HepG2 (cell line): ENCODE results near the gene ARSB. TPM values are rescaled to one million over a fixed set of nuclear protein-coding genes. Genes with fewer than 3 reads are reported as not detected.
A peak's percentile ranks its signal among the peaks of the same experiment; 100 is the strongest.

ENCODE experiments used
- ARNTL ChIP-seq: sonication (generic); formaldehyde crosslinking; IDR thresholded peaks from 2 replicates; pipeline ENCODE4 v1.4.0; 2020; ENCODE audit warnings: mild to moderate bottlenecking, missing genetic modification reagents
- ATAD3A ChIP-seq: sonication (generic); formaldehyde crosslinking; IDR thresholded peaks from 2 replicates; pipeline ENCODE4 v1.4.0; 2020; ENCODE audit warnings: missing genetic modification reagents
- GPN1 ChIP-seq: sonication (generic); formaldehyde crosslinking; IDR thresholded peaks from 2 replicates; pipeline ENCODE4 v1.5.1; 2020; ENCODE audit warnings: missing genetic modification reagents, borderline replicate concordance
- PCBP1 ChIP-seq: fragments of 200-400 bp; formaldehyde crosslinking; IDR thresholded peaks from 2 replicates; pipeline ENCODE4 v1.6.1; 2017; ENCODE audit warnings: mild to moderate bottlenecking, low read depth, low read length, borderline replicate concordance
- RXRB ChIP-seq: IDR thresholded peaks from 2 replicates; pipeline ENCODE4 v1.6.1; 2016; ENCODE audit warnings: borderline replicate concordance, missing genetic modification reagents, missing compliant biosample characterization
- SAP130 ChIP-seq: IDR thresholded peaks from 2 replicates; pipeline ENCODE4 v1.6.1; 2016; ENCODE audit warnings: low read depth
- SPEN ChIP-seq: sonication (generic); formaldehyde crosslinking; IDR thresholded peaks from 2 replicates; pipeline ENCODE4 v1.5.1; 2020; ENCODE audit warnings: low read depth, mild to moderate bottlenecking, missing genetic modification reagents
- TBP ChIP-seq: sonication (generic); formaldehyde crosslinking; IDR thresholded peaks from 2 replicates; pipeline ENCODE4 v1.5.0; 2020; ENCODE audit warnings: missing genetic modification reagents
- TOE1 ChIP-seq: sonication (generic); formaldehyde crosslinking; IDR thresholded peaks from 2 replicates; pipeline ENCODE4 v1.4.0; 2020; ENCODE audit warnings: mild to moderate bottlenecking, missing genetic modification reagents
- ZBTB7A ChIP-seq: sonication (generic); formaldehyde crosslinking; IDR thresholded peaks from 2 replicates; pipeline ENCODE4 v1.8.0; 2022; ENCODE audit warnings: mild to moderate bottlenecking, missing genetic modification reagents
- ZFP37 ChIP-seq: sonication (generic); formaldehyde crosslinking; IDR thresholded peaks from 2 replicates; pipeline ENCODE4 v1.4.0; 2020; ENCODE audit warnings: missing genetic modification reagents, borderline replicate concordance
- ZFP90 ChIP-seq: sonication (generic); formaldehyde crosslinking; IDR thresholded peaks from 2 replicates; pipeline ENCODE4 v1.8.0; 2022; ENCODE audit warnings: missing genetic modification reagents, mild to moderate bottlenecking, inconsistent platforms, borderline replicate concordance
- ZNF224 ChIP-seq: sonication (generic); formaldehyde crosslinking; IDR thresholded peaks from 2 replicates; pipeline ENCODE4 v1.5.0; 2020; ENCODE audit warnings: mild to moderate bottlenecking, missing genetic modification reagents
- ZNF24 ChIP-seq: fragments of 450-650 bp; IDR thresholded peaks from 2 replicates; pipeline ENCODE4 v1.6.1; 2017; ENCODE audit warnings: antibody characterized with exemption, mild to moderate bottlenecking
- ZNF251 ChIP-seq: sonication (generic); formaldehyde crosslinking; IDR thresholded peaks from 2 replicates; pipeline ENCODE4 v1.9.0; 2021; ENCODE audit warnings: mild to moderate bottlenecking, missing genetic modification reagents
- ZNF354B ChIP-seq: sonication (generic); formaldehyde crosslinking; IDR thresholded peaks from 2 replicates; pipeline ENCODE4 v1.8.0; 2022; ENCODE audit warnings: mild to moderate bottlenecking, missing genetic modification reagents
- ZNF550 ChIP-seq: sonication (generic); formaldehyde crosslinking; IDR thresholded peaks from 2 replicates; pipeline ENCODE4 v1.4.0; 2020; ENCODE audit warnings: mild to moderate bottlenecking, missing genetic modification reagents, borderline replicate concordance
- ZSCAN31 ChIP-seq: sonication (generic); formaldehyde crosslinking; IDR thresholded peaks from 2 replicates; pipeline ENCODE4 v1.5.0; 2020; ENCODE audit warnings: low read depth, mild to moderate bottlenecking, missing genetic modification reagents
- polyA plus RNA-seq, 8 experiments: library from polyadenylated mRNA; depleted of rRNA in 3 of 8; stranded (reverse) in 7 of 8; unstranded in 1 of 8; fragments of >200 nt; fragmentation: Illumina TruSeq in 4 of 8; extraction: Trizol in 4 of 8; gene quantifications; 2 replicates each; pipeline versions ENCODE4 v1.2.1 to v1.2.3, GENCODE V29; 2011 to 2016; ENCODE audit warnings: low read depth in 4 of 8, missing spikeins in 1 of 8, mixed read lengths in 1 of 8; ENCODE audit not compliant: insufficient read depth in 1 of 8
- total RNA-seq, 5 experiments: library from RNA; depleted of rRNA; stranded (reverse); fragments of >200 nt; fragmentation: Illumina TruSeq; extraction: Trizol; gene quantifications; 2 replicates each; pipeline ENCODE4 v1.2.3, GENCODE V29; 2016; ENCODE audit warnings: low read depth in 1 of 5
- TF ChIP-seq, protein P1 (sequence below): sonication (generic); formaldehyde crosslinking; IDR thresholded peaks from 2 replicates; pipeline ENCODE4 v1.4.0; 2020; ENCODE audit warnings: mild to moderate bottlenecking, low read depth, missing genetic modification reagents
- TF ChIP-seq, protein P2 (sequence below): sonication (generic); formaldehyde crosslinking; IDR thresholded peaks from 2 replicates; pipeline ENCODE4 v1.4.0; 2020; ENCODE audit warnings: mild to moderate bottlenecking, missing genetic modification reagents
- TF ChIP-seq, protein P3 (sequence below): sonication (generic); IDR thresholded peaks from 2 replicates; pipeline ENCODE4 v1.6.1; 2016; ENCODE audit warnings: low read depth, borderline replicate concordance
- TF ChIP-seq, protein P4 (sequence below): sonication (generic); formaldehyde crosslinking; IDR thresholded peaks from 2 replicates; pipeline ENCODE4 v1.4.0; 2020; ENCODE audit warnings: mild to moderate bottlenecking, missing genetic modification reagents

The ARSB gene
- total and polyA plus RNA-seq, 2 of the 13 experiments (the other 11 are each of a cell fraction or from before 2014, with no cell fraction given) = 52.6 to 66.4 TPM

DNA sequence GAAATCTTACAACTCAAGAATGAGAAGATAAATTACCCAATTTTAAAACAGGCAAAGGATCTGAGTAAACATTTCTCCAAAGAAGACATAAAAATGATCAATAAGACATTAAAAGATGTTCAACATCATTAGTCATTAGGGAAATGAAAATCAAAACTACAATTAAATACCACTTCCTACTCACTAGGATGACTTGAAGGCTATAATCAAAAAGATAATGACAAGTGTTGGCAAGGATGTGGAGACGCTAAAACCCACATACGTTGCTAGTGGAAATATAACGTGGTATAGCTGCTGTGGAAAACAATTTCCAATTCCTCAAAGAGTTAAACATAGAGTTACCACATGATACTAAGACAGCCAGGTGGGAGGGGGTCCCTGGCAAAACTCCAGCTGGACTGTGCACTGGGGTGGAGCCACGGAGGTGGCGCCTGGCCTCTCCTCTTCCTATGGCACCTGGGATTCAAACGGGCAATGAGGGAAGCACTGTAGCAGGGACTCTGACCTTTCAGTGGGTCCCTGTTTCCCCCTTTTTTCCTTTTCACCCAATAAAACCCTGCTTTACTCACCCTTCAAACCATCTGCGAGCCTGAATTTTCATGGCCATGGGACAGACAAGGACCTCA, 5.9 kb downstream of the ARSB start (continued):
- TF ChIP-seq ZNF550 = no peak
- TF ChIP-seq, protein P1, sequence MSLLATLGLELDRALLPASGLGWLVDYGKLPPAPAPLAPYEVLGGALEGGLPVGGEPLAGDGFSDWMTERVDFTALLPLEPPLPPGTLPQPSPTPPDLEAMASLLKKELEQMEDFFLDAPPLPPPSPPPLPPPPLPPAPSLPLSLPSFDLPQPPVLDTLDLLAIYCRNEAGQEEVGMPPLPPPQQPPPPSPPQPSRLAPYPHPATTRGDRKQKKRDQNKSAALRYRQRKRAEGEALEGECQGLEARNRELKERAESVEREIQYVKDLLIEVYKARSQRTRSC (CRISPR knock-in tag) = no peak
- TF ChIP-seq ZNF251 = no peak
- TF ChIP-seq SPEN (CRISPR knock-in tag) = peak; percentile 32; the same call in 1 of the 2 replicates
- no peak for TF ChIP-seq ZSCAN31 (CRISPR knock-in tag)
- TF ChIP-seq ZNF354B (CRISPR knock-in tag) = no peak
- no peak for TF ChIP-seq PCBP1
- TF ChIP-seq ZNF224 (CRISPR knock-in tag) = no peak
- TF ChIP-seq, protein P2, sequence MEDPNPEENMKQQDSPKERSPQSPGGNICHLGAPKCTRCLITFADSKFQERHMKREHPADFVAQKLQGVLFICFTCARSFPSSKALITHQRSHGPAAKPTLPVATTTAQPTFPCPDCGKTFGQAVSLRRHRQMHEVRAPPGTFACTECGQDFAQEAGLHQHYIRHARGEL = no peak
- TF ChIP-seq, protein P3, sequence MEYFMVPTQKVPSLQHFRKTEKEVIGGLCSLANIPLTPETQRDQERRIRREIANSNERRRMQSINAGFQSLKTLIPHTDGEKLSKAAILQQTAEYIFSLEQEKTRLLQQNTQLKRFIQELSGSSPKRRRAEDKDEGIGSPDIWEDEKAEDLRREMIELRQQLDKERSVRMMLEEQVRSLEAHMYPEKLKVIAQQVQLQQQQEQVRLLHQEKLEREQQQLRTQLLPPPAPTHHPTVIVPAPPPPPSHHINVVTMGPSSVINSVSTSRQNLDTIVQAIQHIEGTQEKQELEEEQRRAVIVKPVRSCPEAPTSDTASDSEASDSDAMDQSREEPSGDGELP = peak; percentile 67; the same call in 1 of the 2 replicates
- TF ChIP-seq, protein P4, sequence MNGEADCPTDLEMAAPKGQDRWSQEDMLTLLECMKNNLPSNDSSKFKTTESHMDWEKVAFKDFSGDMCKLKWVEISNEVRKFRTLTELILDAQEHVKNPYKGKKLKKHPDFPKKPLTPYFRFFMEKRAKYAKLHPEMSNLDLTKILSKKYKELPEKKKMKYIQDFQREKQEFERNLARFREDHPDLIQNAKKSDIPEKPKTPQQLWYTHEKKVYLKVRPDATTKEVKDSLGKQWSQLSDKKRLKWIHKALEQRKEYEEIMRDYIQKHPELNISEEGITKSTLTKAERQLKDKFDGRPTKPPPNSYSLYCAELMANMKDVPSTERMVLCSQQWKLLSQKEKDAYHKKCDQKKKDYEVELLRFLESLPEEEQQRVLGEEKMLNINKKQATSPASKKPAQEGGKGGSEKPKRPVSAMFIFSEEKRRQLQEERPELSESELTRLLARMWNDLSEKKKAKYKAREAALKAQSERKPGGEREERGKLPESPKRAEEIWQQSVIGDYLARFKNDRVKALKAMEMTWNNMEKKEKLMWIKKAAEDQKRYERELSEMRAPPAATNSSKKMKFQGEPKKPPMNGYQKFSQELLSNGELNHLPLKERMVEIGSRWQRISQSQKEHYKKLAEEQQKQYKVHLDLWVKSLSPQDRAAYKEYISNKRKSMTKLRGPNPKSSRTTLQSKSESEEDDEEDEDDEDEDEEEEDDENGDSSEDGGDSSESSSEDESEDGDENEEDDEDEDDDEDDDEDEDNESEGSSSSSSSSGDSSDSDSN (CRISPR knock-in tag) = no peak
- TF ChIP-seq SAP130 (CRISPR knock-in tag) = peak; percentile 43
- TF ChIP-seq ZFP90 (CRISPR knock-in tag) = no peak
- peak; percentile 41; the same call in 1 of the 2 replicates for TF ChIP-seq ZBTB7A
- peak; percentile 68 for TF ChIP-seq RXRB (CRISPR knock-in tag)
- TF ChIP-seq TBP (CRISPR knock-in tag) = no peak
- no peak for TF ChIP-seq GPN1
- no peak for TF ChIP-seq ARNTL (CRISPR knock-in tag)
- no peak for TF ChIP-seq ATAD3A
- no peak for TF ChIP-seq ZNF24
- no peak for TF ChIP-seq TOE1 (CRISPR knock-in tag)
- no peak for TF ChIP-seq ZFP37 (CRISPR knock-in tag)
